CD4-positive, alpha-beta T cell treated with Interleukin-15 for 1 hour (primary cell): ENCODE data around the gene ZDHHC11.
"Not testable (repeated sequence)": the region's sequence is repeated elsewhere in the genome, so short reads cannot be mapped to it uniquely, and the experiment has no call there.

Experiments
- DNase-seq: peaks from one replicate; pipeline ENCODE4 v3.0.0-alpha.2; 2020

ZDHHC11 gene

GRCh38 chr5:843371-843770, 7.4 kb downstream of the ZDHHC11 start:
- DNase-seq = not testable (repeated sequence)

- not testable (repeated sequence) for DNase-seq
Measured at GRCh38 chr5:842402-843221, 8.2 kb downstream of the ZDHHC11 start.

GRCh38 chr5:841531-842401, 9.0 kb downstream of the ZDHHC11 start:
- not testable (repeated sequence) for DNase-seq

- not testable (repeated sequence) for DNase-seq
Measured at GRCh38 chr5:840974-841435, 9.8 kb downstream of the ZDHHC11 start.

- DNase-seq = not testable (repeated sequence)
Measured at GRCh38 chr5:840118-840973, 10.4 kb downstream of the ZDHHC11 start.

- DNase-seq = not testable (repeated sequence)
Measured at GRCh38 chr5:838431-838851, 12.3 kb downstream of the ZDHHC11 start.

- DNase-seq = not testable (repeated sequence)
Measured at GRCh38 chr5:837621-838121, 13.1 kb downstream of the ZDHHC11 start.

GRCh38 chr5:835933-836612, 14.7 kb downstream of the ZDHHC11 start:
- not testable (repeated sequence) for DNase-seq

- DNase-seq = not testable (repeated sequence)
Measured at GRCh38 chr5:834013-834412, 16.8 kb downstream of the ZDHHC11 start.

GRCh38 chr5:828194-828593, 22.6 kb downstream of the ZDHHC11 start:
- not testable (repeated sequence) for DNase-seq

GRCh38 chr5:825544-825943, 25.2 kb downstream of the ZDHHC11 start:
- DNase-seq = not testable (repeated sequence)

GRCh38 chr5:821504-821903, 29.3 kb downstream of the ZDHHC11 start:
- no peak for DNase-seq

- DNase-seq = no peak
Measured at GRCh38 chr5:820245-820644, 30.5 kb downstream of the ZDHHC11 start.

- no peak for DNase-seq
Measured at GRCh38 chr5:819078-819477, 31.7 kb downstream of the ZDHHC11 start.

- no peak for DNase-seq
Measured at GRCh38 chr5:816176-816575, 34.6 kb downstream of the ZDHHC11 start.

GRCh38 chr5:815449-815848, 35.3 kb downstream of the ZDHHC11 start:
- DNase-seq = no peak

- DNase-seq = not testable (repeated sequence)
Measured at GRCh38 chr5:813575-813974, 37.2 kb downstream of the ZDHHC11 start.

- not testable (repeated sequence) for DNase-seq
Measured at GRCh38 chr5:811384-811783, 39.4 kb downstream of the ZDHHC11 start.

- DNase-seq = not testable (repeated sequence)
Measured at GRCh38 chr5:807719-808514, 42.9 kb downstream of the ZDHHC11 start.

GRCh38 chr5:801472-801871, 49.3 kb downstream of the ZDHHC11 start:
- no peak for DNase-seq

GRCh38 chr5:801055-801454, 49.7 kb downstream of the ZDHHC11 start:
- not testable (repeated sequence) for DNase-seq
